GM03348 (cell line): Measurements from ENCODE around the gene SHISA9.

Experiments
- DNase-seq: peaks from one replicate; pipeline ENCODE4 v3.0.0; 2012; ENCODE audit warnings: low spot score

Gene SHISA9

GRCh38 chr16:13186813-13187212, 285.4 kb downstream of the SHISA9 start:
- no peak for DNase-seq

- DNase-seq, result no peak
These were observed 287.9 kb downstream of the SHISA9 start for GRCh38 chr16:13189250-13189649.

- no peak for DNase-seq
These were observed 292.3 kb downstream of the SHISA9 start for GRCh38 chr16:13193721-13194120.

- no peak for DNase-seq
These were observed 293.4 kb downstream of the SHISA9 start for GRCh38 chr16:13194766-13195165.

GRCh38 chr16:13203725-13204124, 302.3 kb downstream of the SHISA9 start:
- DNase-seq, result no peak

GRCh38 chr16:13205352-13205751, 304.0 kb downstream of the SHISA9 start:
- DNase-seq, result no peak

GRCh38 chr16:13206606-13207005, 305.2 kb downstream of the SHISA9 start:
- no peak for DNase-seq

GRCh38 chr16:13207151-13207550, 305.8 kb downstream of the SHISA9 start:
- no peak for DNase-seq

GRCh38 chr16:13223666-13224065, 322.3 kb downstream of the SHISA9 start:
- no peak for DNase-seq

GRCh38 chr16:13229039-13229438, 327.6 kb downstream of the SHISA9 start:
- no peak for DNase-seq

- no peak for DNase-seq
These were observed 330.0 kb downstream of the SHISA9 start for GRCh38 chr16:13231365-13231764.

- no peak for DNase-seq
These were observed 333.6 kb downstream of the SHISA9 start for GRCh38 chr16:13234999-13235398.

- DNase-seq, result no peak
These were observed 334.9 kb downstream of the SHISA9 start for GRCh38 chr16:13236308-13236707.

GRCh38 chr16:13238182-13238581, 336.8 kb downstream of the SHISA9 start:
- DNase-seq, result no peak

- no peak for DNase-seq
These were observed 340.8 kb downstream of the SHISA9 start for GRCh38 chr16:13242201-13242600.

GRCh38 chr16:13244770-13245169, 343.4 kb downstream of the SHISA9 start:
- no peak for DNase-seq

- no peak for DNase-seq
These were observed 344.4 kb downstream of the SHISA9 start for GRCh38 chr16:13245713-13246377.

- DNase-seq, result no peak
These were observed 353.7 kb downstream of the SHISA9 start for GRCh38 chr16:13254998-13255614.

- DNase-seq, result no peak
These were observed 361.1 kb downstream of the SHISA9 start for GRCh38 chr16:13262270-13263090.

- DNase-seq, result no peak
These were observed 363.6 kb downstream of the SHISA9 start for GRCh38 chr16:13264749-13265552.

- DNase-seq, result no peak
These were observed 368.0 kb downstream of the SHISA9 start for GRCh38 chr16:13269359-13269758.

GRCh38 chr16:13269905-13270528, 368.6 kb downstream of the SHISA9 start:
- DNase-seq, result no peak
